ENCODE measurements around the gene CRAT. TPM values are rescaled to one million over a fixed set of nuclear protein-coding genes. Genes with fewer than 3 reads are reported as not detected.

The CRAT gene
- 12.5 TPM for total RNA-seq
- polyA plus RNA-seq = 10 to 100 TPM in 2 of 4 donors, 1 to 10 TPM in 2; 8.7 to 11.4 (median 10.2) TPM

DNA sequence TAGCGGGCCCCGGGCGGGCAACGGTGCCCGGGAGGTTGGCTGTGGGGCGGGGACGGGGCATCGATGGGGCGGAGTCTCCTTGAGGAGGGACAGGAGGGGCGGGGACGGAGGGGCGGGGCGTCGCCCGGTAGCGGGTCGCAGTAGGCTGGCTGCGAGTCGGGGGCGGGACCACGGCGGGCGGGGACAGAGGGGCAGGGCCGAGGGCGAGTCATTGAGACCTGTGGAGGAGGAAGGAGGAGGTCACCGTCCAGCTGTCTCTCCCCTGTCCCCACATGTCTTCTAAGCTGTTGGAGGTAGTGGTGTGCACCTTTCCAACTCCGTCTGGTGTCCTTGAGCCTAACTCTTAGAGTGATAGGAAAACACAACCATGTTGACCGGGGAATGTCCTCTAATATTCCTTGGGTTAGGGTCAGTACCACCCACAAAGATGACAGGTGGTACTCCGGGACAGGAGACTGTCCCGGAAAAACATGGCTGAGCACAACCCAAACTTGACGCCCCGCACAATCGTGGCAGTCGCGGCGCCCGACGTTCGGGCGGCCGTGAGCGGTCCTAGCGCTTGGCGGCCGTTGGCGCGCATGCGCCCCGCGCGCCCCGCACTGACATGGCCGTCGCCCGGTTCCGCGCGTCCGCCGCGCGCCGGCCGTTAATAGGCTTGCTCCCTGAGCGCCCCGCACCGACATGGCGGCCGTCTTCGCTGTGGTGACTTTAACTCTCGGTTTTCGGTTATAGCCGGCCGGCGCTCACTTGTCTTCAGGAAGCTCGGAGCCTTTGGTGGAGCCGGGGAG lies at the start of gene CRAT, which contains the start of gene PTPA:
CRAT (minus strand) TSS at position 54 of the 788 bp plus-strand sequence. CDS start 284 bp downstream, outside the sequence.
PTPA (plus strand) TSS at position 676 of the 788 bp plus-strand sequence. CDS start 186 bp downstream, outside the sequence.
- peak within 1 kb of the TSS; percentile 95 for H3K4me3 ChIP-seq (ENCODE audit: low read depth, low read length)
- peak within 1 kb of the TSS; percentile 88 for H3K27ac ChIP-seq (ENCODE audit: insufficient read depth, low read length, poor library complexity, severe bottlenecking)
- no peaks in the 10 kb centered on the region for H3K9me3 Mint-ChIP-seq
- peak within 1 kb of the TSS; percentile 94 to 100 (median 98) for H3K4me3 Mint-ChIP-seq
- H3K4me1 Mint-ChIP-seq = peaks cover 8 to 53% (median 23%) of the 10 kb centered on the region in 4 donors
- no peaks in the 10 kb centered on the region for H3K9me3 ChIP-seq (ENCODE audit: control insufficient read depth in 2 of 2, low read length in 2 of 2)
- no peaks in the 10 kb centered on the region for H3K27me3 Mint-ChIP-seq
- ATAC-seq (ENCODE audit: low read depth in 2 of 2) = peak; percentile 85 to 86
- H3K27ac Mint-ChIP-seq = peak within 1 kb of the TSS; percentile 93 to 97 (median 95)
- DNase-seq = peak; percentile 90 to 95 (median 94)
- peaks cover 24% of the 10 kb centered on the region for H3K4me1 ChIP-seq (ENCODE audit: control insufficient read depth, insufficient read depth, low read length, poor library complexity, severe bottlenecking)
- no peaks in the 10 kb centered on the region for H3K36me3 Mint-ChIP-seq
- no peaks in the 10 kb centered on the region for H3K27me3 ChIP-seq (ENCODE audit: control insufficient read depth, insufficient read depth, low read length)
- H3K36me3 ChIP-seq (ENCODE audit: control insufficient read depth, insufficient read depth, low read length) = no peaks in the 10 kb centered on the region

DNA sequence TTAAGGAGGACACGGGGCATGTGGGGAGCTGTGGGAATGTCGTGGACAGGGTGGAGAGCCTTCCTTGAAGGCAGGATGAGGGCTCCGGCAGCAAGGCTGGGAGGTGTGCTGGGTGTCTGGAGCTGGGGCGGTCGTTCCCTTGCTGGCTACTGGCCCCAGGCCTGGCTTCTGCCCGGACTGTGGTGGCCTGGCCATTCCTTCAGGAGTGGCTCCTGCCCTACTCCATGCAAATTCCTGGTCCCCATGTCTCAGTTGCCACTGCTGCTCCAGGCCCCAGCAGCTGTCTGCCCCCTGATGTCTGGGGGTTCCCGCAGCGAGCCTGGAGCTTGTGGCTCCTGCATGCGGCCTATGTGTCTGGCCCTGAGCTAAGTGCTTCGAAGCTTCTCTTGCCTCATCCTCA lies 45.6 kb upstream of the CRAT start:
- H3K9me3 Mint-ChIP-seq = no peaks in the 10 kb centered on the region
- Histone ChIP-seq H3K27me3 (ENCODE audit: control insufficient read depth, insufficient read depth, low read length) (no peaks in the 10 kb centered on the region), H3K27ac (ENCODE audit: insufficient read depth, low read length, poor library complexity, severe bottlenecking) (no peak overlapping the region), H3K4me3 (ENCODE audit: low read depth, low read length) (no peak overlapping the region), H3K4me1 (ENCODE audit: control insufficient read depth, insufficient read depth, low read length, poor library complexity, severe bottlenecking) (no peaks in the 10 kb centered on the region), H3K9me3 (ENCODE audit: control insufficient read depth in 2 of 2, low read length in 2 of 2) (no peaks in the 10 kb centered on the region), H3K36me3 (ENCODE audit: control insufficient read depth, insufficient read depth, low read length) (peaks cover 2% of the 10 kb centered on the region)
- H3K4me1 Mint-ChIP-seq = no peaks in the 10 kb centered on the region
- peaks cover 12% of the 10 kb centered on the region for H3K36me3 Mint-ChIP-seq
- H3K4me3 Mint-ChIP-seq = no peak overlapping the region
- no peaks in the 10 kb centered on the region for H3K27me3 Mint-ChIP-seq
- ATAC-seq (ENCODE audit: low read depth in 2 of 2) (no peak), DNase-seq (no peak)
- no peak overlapping the region for H3K27ac Mint-ChIP-seq

DNA sequence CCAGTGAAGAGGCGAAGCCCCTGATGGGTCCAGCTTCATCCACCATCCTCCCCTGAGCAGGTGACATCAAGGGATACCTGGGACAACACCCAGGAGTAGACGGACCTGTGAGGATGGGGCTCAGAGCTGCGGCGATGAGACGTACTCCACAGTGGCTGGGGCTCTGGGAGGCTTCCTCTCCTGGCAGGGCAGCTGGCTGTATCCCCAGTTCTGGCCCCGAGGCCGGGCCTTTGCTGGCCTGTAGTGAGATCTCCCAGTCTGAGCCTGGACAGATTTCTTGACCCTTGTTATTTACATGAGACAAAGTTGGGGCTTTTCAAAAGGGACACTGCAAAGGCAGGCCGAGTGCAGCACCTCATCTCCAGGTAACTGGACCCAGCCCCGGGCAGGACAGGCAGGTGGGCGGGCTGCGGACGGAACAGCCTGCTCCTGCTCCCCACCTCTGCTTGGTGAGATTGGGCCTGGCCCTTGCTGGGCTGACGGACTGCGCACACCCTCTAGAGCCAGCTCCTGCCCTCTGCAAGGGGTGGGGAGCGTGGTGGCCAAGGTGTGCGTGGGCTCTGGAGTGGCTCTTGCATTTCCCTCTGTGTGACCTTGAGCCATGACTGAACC lies 44.4 kb upstream of the CRAT start:
- no peak for DNase-seq
- peaks cover 4% of the 10 kb centered on the region for H3K36me3 ChIP-seq (ENCODE audit: control insufficient read depth, insufficient read depth, low read length)
- no peaks in the 10 kb centered on the region for H3K27me3 ChIP-seq (ENCODE audit: control insufficient read depth, insufficient read depth, low read length)
- Mint-ChIP-seq H3K36me3 (peaks cover 16% of the 10 kb centered on the region), H3K27me3 (no peaks in the 10 kb centered on the region), H3K4me1 (no peaks in the 10 kb centered on the region), H3K9me3 (no peaks in the 10 kb centered on the region), H3K27ac (no peak overlapping the region), H3K4me3 (no peak overlapping the region)
- H3K9me3 ChIP-seq (ENCODE audit: control insufficient read depth in 2 of 2, low read length in 2 of 2) = no peaks in the 10 kb centered on the region
- ATAC-seq (ENCODE audit: low read depth in 2 of 2) = peak in 1 of 2 donors; percentile 34
- H3K4me1 ChIP-seq (ENCODE audit: control insufficient read depth, insufficient read depth, low read length, poor library complexity, severe bottlenecking) = no peaks in the 10 kb centered on the region
- no peak overlapping the region for H3K4me3 ChIP-seq (ENCODE audit: low read depth, low read length)
- H3K27ac ChIP-seq (ENCODE audit: insufficient read depth, low read length, poor library complexity, severe bottlenecking) = no peak overlapping the region

DNA sequence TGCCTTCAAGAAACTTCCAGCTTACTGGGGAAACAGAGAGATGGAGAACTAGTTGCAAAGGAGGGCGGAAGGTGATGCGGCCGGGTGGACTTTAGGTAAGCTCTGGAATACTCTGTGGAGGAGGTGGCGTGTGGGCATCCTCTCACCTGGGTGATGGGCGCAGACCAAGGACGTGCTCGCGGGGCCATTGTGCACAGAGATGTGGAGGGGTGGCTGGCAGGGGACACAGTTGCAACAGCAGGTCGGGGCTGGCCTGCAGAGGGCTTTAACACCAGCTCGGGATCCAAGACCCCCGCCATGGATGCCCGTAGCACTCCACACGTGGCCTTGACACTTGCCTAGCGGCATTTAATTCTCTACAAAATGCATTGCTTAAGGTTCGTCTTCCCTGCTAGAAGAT lies 40.9 kb upstream of the CRAT start:
- Histone ChIP-seq H3K4me3 (ENCODE audit: low read depth, low read length) (no peak overlapping the region), H3K27ac (ENCODE audit: insufficient read depth, low read length, poor library complexity, severe bottlenecking) (no peak overlapping the region), H3K36me3 (ENCODE audit: control insufficient read depth, insufficient read depth, low read length) (peaks cover 4% of the 10 kb centered on the region), H3K9me3 (ENCODE audit: control insufficient read depth in 2 of 2, low read length in 2 of 2) (no peaks in the 10 kb centered on the region), H3K4me1 (ENCODE audit: control insufficient read depth, insufficient read depth, low read length, poor library complexity, severe bottlenecking) (no peaks in the 10 kb centered on the region), H3K27me3 (ENCODE audit: control insufficient read depth, insufficient read depth, low read length) (no peaks in the 10 kb centered on the region)
- H3K36me3 Mint-ChIP-seq = peaks cover 25% of the 10 kb centered on the region
- DNase-seq (no peak), ATAC-seq (ENCODE audit: low read depth in 2 of 2) (no peak)
- no peak overlapping the region for H3K4me3 Mint-ChIP-seq
- H3K27ac Mint-ChIP-seq = peak overlapping the region in 1 of 3 donors; percentile 71
- H3K27me3 Mint-ChIP-seq = no peaks in the 10 kb centered on the region
- no peaks in the 10 kb centered on the region for H3K9me3 Mint-ChIP-seq
- H3K4me1 Mint-ChIP-seq = no peaks in the 10 kb centered on the region

DNA sequence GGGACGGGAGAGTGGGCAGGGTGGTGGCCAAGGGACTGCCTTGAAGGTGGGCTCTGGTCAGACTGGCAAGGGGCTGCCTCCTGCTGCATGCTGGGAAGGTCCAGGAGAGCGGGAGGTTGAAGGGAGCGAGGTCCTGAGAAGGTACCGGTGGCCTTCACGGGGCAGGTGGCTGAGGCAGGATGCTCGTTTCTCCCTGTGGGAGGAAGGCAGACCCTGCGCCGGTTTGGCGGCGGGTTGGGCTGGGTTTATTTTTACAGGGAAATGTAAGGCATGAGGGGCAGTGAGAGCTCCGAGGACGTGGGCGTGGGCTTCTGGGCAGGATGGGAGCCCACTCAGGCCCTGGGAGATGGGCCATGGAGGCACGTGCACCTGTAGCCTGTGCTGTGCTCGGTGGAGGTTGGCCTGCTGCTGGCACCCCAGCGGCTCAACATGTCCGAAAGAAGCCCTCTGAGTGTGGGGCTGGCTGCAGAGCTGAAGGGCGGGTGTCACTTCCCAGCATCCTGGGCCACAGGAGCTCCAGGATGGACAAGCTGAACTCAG lies 40.1 kb upstream of the CRAT start:
- Histone ChIP-seq H3K9me3 (ENCODE audit: control insufficient read depth in 2 of 2, low read length in 2 of 2) (no peaks in the 10 kb centered on the region), H3K4me3 (ENCODE audit: low read depth, low read length) (no peak overlapping the region), H3K4me1 (ENCODE audit: control insufficient read depth, insufficient read depth, low read length, poor library complexity, severe bottlenecking) (no peaks in the 10 kb centered on the region), H3K27me3 (ENCODE audit: control insufficient read depth, insufficient read depth, low read length) (no peaks in the 10 kb centered on the region), H3K36me3 (ENCODE audit: control insufficient read depth, insufficient read depth, low read length) (peaks cover 4% of the 10 kb centered on the region), H3K27ac (ENCODE audit: insufficient read depth, low read length, poor library complexity, severe bottlenecking) (no peak overlapping the region)
- Mint-ChIP-seq H3K4me1 (no peaks in the 10 kb centered on the region), H3K27me3 (no peaks in the 10 kb centered on the region), H3K36me3 (peaks cover 25% of the 10 kb centered on the region), H3K9me3 (no peaks in the 10 kb centered on the region), H3K4me3 (no peak overlapping the region), H3K27ac (no peak overlapping the region)
- no peak for ATAC-seq (ENCODE audit: low read depth in 2 of 2)
- no peak for DNase-seq

DNA sequence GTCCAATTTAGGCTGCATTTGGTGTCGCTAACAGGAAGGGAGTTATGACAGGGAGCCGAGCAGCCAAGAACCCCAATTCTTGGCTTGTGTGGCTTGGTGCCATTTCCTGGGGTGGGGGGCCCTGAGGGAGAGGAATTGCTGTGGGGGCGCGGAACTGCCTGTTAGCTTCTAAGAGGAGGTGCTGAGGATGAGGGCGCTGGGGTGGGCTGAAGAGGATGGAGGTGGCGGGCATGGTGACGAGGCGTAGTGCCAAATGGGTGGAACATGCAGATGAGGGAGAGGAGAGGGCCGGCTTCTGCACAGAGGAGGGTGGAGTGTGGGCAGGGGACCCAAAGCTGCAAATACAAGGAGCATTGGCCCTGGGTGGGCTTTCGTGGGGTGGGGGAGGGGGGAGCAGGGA lies 39.5 kb upstream of the CRAT start:
- H3K27ac Mint-ChIP-seq = peak overlapping the region in 1 of 3 donors; percentile 6
- no peaks in the 10 kb centered on the region for H3K9me3 Mint-ChIP-seq

DNA sequence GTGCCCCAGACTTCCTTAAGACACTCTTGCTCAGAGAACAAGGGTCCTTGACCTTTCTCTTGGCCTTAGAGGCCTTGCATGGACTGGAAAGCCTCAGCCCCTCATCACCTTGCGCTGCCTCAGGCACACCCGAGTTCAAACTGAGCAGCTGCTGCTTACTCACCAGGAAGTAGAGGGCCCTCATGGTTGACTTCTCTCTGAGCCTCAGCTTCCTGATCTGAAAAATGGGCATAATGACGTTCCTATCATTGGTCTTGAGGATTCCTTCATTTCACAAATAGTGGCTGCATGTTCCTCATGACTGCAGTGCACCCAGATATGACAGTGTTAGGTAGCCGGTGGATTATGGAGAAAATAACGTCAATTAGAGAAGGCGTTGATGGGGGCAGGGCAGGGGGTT lies 38.8 kb upstream of the CRAT start:
- H3K27ac Mint-ChIP-seq = peak overlapping the region in 1 of 3 donors; percentile 82
- H3K36me3 ChIP-seq (ENCODE audit: control insufficient read depth, insufficient read depth, low read length) = peaks cover 4% of the 10 kb centered on the region

More for the DNA sequence above, 39.5 kb upstream of the CRAT start:
- no peak overlapping the region for H3K27ac ChIP-seq (ENCODE audit: insufficient read depth, low read length, poor library complexity, severe bottlenecking)
- Mint-ChIP-seq H3K4me3 (no peak overlapping the region), H3K36me3 (peaks cover 25% of the 10 kb centered on the region), H3K27me3 (no peaks in the 10 kb centered on the region), H3K4me1 (no peaks in the 10 kb centered on the region)
- ATAC-seq (ENCODE audit: low read depth in 2 of 2) = no peak
- H3K4me1 ChIP-seq (ENCODE audit: control insufficient read depth, insufficient read depth, low read length, poor library complexity, severe bottlenecking) = no peaks in the 10 kb centered on the region
- DNase-seq = no peak
- peaks cover 4% of the 10 kb centered on the region for H3K36me3 ChIP-seq (ENCODE audit: control insufficient read depth, insufficient read depth, low read length)
- no peaks in the 10 kb centered on the region for H3K27me3 ChIP-seq (ENCODE audit: control insufficient read depth, insufficient read depth, low read length)
- H3K9me3 ChIP-seq (ENCODE audit: control insufficient read depth in 2 of 2, low read length in 2 of 2) = no peaks in the 10 kb centered on the region
- H3K4me3 ChIP-seq (ENCODE audit: low read depth, low read length) = no peak overlapping the region

More for the DNA sequence above, 38.8 kb upstream of the CRAT start:
- H3K27ac ChIP-seq (ENCODE audit: insufficient read depth, low read length, poor library complexity, severe bottlenecking) = no peak overlapping the region
- Mint-ChIP-seq H3K9me3 (no peaks in the 10 kb centered on the region), H3K27me3 (no peaks in the 10 kb centered on the region), H3K4me1 (no peaks in the 10 kb centered on the region), H3K36me3 (peaks cover 25% of the 10 kb centered on the region), H3K4me3 (no peak overlapping the region)
- no peak overlapping the region for H3K4me3 ChIP-seq (ENCODE audit: low read depth, low read length)
- no peak for DNase-seq
- ATAC-seq (ENCODE audit: low read depth in 2 of 2) = no peak
- no peaks in the 10 kb centered on the region for H3K9me3 ChIP-seq (ENCODE audit: control insufficient read depth in 2 of 2, low read length in 2 of 2)
- no peaks in the 10 kb centered on the region for H3K4me1 ChIP-seq (ENCODE audit: control insufficient read depth, insufficient read depth, low read length, poor library complexity, severe bottlenecking)
- H3K27me3 ChIP-seq (ENCODE audit: control insufficient read depth, insufficient read depth, low read length) = no peaks in the 10 kb centered on the region
